NCI-H69 (cell line): ENCODE measurements around the gene LHX1.

Experiments used
- DNase-seq: peaks from one replicate; lab custom pipeline; 2025; lab: John Stamatoyannopoulos, UW

The LHX1 gene

DNA sequence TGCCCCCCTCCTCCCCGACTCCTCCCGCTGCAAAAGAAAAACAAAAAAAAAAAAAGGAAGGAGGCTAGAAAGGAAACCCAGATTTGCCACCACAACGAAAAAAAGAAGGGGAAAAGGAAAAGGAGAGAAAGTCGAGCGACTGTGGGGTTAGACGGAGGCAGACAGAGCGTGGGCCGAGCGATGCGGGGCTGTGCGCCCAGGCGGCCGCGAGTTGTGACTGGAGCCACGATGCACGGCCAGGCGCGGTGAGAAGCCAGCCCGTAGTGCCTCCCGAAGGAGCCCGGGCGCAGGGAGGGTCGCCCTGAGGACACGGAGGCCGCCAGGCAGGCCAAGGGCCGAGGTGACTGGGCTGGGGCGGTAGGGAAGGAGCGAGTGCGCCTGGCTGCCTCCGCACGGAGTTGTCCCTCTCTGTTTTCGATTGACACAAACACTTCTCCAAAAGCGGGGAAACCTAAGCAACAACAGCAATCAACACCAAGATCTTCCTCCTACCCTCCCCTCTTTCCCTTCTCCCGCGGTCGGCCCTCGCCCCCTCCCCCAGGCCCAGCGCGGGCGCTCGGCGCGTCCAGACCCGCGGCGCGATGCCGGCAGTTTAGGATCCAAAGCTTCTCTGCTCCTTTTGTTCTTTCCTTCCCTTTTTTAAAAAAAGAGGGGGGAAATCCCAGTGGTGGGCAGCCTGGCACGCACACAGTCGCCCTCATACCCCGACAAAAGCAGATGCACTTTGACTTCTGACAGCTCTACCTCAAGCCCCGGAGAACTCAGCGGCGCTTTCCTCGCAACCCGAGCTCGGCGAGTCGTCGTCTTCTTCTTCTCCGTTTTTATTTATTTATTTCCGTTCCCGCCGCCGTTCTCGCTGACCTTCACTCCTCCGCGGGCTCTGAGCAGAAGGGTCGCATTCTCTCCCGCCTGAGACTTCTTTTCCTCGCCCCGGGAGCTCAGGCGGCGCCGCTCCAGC, at the start of gene LHX1:
LHX1 (plus strand) TSS at position 475 of the 958 bp plus-strand sequence. CDS start 723 bp downstream, outside the sequence.
- DNase-seq = peak; percentile 55

DNA sequence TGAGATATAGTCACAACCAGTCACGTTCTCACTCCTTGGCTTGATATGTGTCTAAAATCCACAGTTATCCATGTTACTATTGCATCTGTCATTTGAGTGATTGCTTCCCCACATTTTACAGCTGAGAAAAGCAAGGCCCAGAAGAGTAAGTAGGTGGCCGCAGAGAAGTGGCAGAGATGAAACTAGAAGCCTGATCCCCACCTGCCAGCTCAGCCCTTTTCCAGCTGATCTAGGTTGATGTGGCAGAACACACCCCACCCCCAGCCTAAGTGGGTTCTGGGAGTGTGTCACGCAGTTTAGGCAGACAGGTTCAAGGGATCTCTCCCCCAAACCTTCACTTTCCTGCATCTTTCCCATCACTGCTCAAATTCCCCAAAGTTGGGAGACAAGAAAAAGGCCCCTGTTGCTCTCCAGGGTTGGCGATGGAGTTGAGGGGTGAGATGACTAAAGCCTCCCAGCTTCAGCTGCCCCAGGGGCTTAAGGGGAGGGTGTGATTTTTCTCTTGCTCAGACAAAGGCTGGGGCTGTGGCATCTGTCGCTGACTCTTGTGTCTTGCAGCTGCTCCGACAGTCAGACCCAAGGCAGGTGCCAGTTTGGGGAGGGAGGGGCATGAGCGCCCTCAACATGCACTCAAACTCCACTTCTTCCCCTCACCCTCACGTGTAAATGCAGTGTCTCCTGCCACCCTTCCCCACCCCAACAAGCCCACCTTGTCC, 48.9 kb upstream of the LHX1 start:
- DNase-seq = peak; percentile 69

DNA sequence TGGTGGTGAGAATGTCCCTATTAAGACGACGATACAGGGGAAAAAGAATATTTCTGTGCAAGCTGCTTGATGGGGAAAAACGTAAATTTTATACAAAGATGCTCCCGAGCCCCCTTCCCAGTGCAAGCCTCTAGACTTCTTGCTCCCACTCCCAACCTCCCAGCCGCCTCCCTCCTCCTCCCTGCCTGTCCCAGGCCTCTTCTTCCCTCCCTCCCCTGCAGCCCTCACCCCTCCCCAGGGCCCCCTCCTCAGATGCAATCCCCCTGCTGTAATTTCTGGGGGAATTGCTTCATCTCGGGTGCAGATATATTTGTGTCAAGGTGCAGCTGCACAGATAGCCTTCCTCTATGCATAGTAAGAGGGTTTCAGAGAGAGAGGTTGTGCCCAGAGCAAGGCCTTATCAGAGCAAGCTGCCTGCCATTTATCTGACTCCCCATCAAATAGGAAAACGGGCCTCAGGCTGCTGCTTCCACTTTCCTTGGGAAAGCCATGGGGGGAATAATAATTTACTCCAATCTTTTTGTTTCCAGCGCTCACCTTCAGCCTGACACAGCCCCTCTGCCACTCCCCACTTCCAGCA, 47.4 kb upstream of the LHX1 start:
- DNase-seq = no peak

DNA sequence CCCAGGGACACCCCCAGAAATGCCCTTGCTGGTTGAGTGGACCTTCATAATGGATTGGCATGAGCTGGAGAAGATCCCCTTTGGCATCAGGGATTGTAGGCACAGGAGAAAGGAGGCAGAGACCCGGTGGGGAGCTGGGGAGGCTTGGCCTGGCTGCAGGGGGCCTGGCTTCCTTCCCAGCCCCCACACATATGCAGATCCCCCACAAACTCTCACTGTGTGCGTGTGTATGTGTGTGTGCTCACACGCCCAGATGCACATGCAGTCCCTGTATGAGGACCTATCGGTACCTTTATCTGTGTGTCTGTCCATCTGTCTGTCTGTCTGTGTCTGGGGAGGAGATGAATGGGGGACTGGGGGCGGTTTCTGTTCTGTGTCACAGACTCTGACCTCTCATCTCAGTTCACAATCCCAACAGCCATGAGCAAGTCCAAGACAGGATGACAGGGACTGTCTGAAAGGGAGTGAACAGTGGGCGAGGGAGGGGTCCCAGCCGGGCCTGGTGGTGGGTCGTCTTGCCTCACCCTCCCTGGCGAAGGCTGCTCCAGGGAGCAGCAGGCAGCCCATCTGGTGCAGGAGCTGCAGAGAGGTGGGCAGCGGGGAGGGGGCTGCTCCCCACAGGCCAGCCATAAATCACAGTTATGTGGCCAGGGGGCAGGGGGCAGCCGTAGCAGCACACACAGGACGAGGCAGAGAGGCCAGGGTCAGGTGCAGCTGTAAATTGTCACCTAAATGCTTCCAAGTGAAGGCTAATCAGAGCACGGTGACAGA, 46.7 kb upstream of the LHX1 start:
- peak; percentile 13 for DNase-seq

DNA sequence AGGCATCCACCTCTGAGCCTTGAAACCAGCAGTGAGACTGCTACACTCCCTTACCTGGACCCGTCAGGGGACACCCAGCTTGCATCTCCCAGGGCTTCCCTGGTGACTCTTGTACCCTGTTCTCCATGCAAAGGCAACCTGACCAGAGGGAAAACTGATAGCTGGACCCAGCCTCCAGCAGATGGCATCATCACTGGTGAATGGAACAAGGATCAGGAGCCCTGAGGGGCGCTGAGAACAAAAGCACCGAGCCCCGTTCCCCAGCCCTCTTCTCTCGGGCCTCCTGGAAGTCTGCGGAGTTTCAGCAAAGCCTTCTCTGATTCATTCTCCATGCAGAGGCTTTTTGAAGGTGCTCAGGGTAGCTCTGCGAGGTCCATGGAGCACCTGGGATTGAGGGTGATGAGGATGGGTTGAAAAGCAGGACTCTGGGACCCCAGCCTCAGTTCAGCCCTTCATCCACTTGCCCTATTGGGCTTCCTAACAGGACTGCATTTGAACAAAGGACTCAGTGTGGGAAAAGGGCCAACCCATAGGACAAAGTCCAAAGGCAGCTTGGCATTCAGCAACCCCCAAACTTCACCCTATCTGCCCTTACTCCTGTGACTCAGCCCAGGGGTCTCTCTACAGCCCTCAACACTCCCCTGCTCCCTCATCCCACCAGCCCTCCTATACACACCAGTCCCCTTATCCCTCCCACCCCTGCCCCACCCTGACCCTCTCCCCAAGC, 45.0 kb upstream of the LHX1 start:
- no peak for DNase-seq

DNA sequence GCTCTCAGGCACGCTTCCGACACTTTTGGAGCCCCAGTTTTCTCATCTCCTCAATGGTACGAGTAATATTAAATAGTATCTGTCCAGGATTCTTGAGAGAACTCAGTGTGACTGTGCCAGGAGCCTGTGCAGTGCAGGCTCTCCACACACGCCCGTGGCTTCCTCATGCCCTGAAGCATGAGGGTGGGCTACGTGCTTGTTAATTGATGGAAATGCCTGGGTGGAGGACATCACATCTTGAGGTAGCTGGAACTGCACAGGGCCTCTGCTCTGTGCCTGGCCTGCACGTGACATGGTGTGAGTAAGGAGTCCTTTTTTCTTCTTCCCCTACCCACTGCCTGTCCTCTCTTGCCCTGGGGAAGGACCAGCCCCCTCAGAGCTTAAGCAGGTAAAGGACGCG, 43.1 kb upstream of the LHX1 start:
- no peak for DNase-seq

DNA sequence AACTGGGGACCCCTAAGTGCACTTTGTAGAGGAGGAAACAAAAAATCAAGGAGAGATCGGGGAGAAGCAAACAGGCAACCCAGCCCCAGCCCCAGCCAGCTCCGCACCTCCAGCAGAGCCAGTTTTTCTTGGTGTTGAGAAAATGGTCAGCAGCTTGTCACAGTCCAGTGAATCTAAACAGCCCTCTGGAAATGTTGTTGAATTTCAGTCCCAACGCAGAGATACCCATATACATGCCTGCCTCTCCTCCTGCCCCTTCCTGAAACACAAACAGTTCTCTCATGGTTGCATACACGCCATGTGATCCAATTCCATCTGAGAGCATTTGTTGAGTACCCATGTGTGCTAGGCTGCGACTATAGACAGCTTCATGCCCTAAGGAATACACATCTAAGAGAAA, 42.4 kb upstream of the LHX1 start:
- no peak for DNase-seq

DNA sequence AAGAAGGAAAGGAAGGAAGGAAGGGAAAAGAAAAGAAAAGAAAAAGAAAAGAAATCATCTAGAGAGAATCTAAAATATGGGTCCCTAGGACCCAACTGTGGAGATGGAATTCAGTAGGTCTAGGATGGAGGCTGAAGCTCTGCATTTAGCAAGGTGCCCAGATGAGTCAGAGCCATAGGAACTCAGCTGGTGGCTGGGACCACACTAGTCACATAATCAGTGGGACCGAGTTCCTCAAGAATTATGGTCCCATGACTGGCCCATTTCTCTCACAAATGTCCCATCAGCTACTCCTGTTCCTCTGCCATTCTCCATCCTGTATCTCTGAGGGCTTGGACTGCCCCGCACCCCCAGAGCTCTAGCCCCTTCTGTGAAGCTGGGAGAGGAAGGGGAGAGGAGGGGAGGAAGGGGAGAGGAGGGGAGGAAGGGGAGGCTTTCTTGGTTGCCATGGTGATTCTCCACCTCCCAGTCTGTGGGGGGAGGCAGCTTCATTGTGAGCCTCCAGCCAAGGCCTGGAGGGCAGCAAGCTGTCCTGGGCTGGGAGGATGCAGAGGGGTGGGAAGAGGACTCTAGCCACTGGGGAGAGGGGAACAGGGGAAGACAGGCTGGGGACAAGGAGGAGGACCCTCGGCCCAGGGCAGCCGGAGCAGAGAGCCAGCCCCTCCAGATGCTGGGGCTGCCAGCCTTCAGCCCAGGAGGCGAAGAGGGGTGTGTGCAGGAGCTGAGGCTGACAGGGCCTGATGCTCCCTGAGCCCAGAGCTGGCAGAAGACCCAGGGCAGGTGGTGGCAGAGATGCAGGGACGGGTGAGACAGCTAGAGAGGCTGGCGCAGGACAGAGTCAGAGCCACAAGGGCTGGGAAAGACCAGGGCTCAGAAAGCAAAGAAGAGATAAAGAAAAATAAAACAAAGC, 37.8 kb upstream of the LHX1 start:
- DNase-seq = peak; percentile 24

DNA sequence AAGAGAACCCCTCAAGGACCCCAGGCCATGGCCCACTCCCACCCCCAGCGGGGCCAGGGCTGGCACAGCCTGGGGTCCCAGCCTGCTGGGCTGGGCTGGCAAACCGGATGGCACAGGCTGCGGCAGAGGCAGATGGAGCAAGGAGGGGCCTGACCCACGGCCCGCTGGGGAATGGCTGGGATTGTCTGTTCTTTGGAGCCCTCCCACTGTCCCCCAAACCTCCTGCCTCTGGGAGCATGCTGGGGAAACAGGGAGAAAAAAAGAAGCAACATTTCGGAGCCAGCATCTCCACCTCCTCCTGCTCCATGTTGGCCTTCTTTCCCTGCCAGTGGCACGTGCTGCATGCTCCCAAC, 37.1 kb upstream of the LHX1 start:
- DNase-seq = no peak

DNA sequence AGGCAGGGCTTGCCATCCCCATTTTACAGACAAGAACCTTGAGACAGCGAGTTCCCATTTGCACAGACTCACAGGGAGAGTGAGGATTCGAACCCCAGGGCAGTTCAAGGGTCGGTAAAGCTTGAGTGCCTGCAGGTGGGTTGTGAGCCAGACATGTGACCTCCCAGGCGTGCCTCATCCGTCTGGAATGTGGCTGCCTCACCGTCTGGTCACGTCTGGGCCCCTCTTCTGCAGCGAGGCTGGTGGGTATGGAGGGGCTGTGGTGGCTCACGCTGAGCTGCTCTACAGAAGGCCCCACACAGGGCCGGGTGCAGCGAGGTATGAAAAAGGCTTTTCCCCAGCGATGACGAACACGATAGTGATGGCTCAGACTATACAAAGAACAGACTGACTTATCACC, 35.8 kb upstream of the LHX1 start:
- no peak for DNase-seq

DNA sequence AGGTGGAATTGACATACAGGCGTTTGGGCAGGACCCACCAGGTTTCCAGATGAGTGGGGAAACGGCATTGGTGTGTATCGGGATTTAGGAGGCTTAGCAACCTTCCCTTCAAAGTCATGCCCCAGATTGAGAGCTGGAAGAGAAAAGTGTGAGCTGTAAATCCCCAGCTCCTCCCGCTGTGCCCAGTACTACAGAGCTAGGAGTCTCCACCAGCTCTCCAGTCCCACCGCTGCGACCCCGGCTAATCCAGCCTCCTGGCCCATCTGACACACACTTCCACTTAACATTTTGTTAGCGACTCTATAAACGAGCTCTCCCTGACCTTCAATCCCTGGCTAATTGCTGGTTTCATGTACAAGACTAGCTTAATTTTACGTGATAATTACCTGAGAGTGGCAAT, 29.9 kb upstream of the LHX1 start:
- peak; percentile 69 for DNase-seq

DNA sequence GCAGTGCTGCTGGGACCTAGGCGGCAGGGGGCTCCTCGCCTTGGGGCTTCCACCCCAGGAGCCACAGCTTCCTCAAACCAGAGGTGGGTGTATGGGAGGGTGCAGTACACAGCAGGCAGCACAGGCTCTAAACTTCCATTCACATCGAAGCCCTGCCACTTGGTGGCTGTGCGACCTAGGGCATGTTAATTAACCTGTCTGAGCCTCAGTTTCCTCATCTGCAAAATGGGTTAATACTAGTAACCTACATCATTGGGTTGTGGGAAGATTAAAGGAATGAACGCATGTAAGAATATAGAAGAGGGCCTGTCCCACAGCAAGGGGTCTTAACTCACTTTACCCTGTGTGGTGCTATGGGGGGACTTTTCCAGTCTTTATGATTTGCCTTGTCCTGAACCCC, 26.8 kb upstream of the LHX1 start:
- DNase-seq = no peak

DNA sequence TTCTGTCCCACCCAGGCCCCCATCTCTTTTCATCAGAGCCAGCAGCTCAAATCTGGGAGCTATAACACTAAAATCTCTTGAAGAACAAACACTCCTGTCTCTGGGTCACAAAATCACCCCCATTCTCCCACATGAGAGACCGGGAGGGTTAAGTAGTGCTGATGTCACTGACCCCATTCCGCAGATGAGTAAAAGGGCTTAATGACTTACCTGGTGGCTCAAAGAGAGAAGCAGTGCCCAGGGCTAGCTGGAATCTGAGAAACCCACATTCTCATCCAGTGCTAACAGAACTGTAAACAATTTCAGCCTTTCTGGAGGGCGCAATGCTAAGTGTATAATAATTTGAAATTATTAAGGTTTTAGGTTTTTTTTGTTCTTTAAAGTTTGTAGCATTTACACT, 26.3 kb upstream of the LHX1 start:
- DNase-seq = no peak

DNA sequence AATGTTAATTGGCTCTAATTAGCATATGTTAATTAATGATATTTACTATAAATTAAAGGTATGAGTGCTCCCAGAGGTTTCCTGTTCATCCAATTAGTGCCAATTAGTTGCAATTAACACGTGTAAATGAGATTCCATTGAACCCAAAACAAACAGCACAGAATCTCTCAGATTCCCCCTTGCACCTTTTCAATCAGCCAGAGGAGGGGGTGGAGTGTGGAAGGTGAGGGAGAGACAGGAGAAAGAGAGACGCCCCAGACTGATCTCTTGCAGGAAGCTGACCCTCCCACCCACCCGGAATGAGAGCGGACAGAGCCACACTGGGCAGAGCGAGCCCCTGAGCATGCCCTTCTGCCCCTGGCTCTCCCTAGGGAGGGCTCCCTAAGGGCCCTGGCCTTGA, 24.1 kb upstream of the LHX1 start:
- DNase-seq = no peak

DNA sequence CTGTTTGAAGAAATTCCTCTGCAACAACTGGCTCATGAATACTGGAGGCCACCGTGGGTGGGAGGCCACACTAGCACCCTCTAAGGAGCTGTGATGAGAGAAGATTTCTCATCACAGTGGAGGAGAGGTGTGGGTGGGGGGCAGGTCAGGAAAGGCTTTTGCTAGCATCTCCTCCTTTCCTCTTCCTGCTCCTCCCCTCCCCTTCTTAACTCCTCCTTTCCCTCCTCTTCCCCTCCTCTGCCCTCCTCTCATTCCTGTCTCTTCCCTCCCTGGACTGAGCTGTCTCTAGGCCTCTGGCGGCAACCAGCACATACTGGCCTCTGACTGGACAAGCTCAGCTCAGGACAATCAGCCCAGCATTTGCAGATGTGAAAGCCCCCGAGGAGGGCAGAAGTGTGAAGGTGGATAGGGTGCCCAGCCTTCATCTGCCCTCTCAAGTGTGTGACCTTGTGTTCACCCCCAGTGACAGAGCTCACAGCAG, 19.0 kb upstream of the LHX1 start:
- DNase-seq = no peak

DNA sequence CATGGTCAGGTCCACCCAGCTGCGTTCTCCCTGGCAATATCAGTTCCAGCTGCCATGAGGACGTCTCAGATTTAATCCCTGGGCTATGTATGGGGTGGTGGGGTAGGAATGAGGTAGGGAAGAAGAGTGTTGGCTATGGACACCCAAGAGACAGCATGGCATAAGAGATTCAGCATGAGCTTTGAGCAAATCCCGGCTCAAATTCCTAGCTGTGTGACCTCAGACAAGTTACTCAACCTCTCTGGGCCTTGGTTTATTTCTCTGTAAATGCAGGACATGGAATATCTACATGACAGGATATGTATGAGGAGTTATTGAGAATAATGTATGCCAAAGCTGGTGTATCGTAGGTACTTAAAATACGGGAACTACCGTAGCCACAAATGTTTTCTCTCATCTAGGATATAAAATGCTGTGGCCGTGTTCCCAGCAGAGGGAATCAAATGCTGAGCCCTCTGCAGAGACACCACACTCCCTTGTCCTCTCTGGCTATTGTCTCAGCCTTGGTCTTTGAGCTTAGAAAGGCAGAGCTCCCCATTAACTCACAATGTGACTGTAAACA, 17.8 kb upstream of the LHX1 start:
- DNase-seq = no peak

DNA sequence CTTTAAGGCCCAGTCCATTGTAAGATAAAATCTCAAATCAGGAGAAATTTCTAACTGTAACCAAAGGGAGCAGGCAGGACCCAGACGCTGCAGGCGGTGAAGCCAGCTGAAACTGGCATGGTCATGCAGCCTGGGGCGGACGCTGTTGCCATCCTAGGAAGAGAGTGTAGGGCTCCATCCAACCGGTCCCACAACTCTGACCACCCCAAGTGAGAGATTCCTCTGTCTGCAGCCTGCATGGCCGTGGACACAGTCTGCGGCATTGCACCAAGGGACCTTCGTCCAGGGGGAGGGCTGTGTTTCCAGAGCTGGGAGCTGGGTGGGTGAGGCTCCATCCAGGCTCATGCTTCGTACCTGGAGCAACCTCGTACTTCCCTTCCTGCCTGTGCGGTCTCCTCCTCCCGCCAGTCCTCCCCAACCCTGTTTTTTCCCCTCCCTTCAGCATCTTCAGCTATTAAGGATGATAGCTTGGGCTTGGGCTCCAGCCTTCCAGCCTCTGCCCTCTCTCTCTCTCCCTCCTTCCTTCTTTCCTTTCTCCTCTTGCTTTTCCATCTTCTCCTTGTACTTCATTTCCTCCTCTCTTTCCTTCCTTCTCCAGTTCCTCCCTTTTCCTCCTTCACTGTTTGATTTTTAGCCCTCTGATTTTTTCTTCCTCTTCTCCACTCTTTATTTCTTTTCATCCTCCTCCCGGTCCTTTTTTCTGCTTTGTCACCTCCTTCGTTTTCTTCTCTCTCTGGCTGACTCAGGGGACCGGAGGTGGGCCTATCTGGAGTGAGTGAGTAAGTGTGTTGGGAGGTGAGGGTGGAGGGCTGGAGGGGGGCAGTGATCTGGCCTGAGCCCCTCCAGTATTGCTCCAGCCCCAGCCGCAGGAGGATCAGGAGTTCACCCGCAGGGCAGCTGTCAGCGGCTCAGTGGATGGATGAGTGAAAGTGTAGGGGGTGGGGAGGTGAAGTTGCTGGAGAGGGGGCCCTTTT, 17.0 kb upstream of the LHX1 start:
- DNase-seq = no peak

DNA sequence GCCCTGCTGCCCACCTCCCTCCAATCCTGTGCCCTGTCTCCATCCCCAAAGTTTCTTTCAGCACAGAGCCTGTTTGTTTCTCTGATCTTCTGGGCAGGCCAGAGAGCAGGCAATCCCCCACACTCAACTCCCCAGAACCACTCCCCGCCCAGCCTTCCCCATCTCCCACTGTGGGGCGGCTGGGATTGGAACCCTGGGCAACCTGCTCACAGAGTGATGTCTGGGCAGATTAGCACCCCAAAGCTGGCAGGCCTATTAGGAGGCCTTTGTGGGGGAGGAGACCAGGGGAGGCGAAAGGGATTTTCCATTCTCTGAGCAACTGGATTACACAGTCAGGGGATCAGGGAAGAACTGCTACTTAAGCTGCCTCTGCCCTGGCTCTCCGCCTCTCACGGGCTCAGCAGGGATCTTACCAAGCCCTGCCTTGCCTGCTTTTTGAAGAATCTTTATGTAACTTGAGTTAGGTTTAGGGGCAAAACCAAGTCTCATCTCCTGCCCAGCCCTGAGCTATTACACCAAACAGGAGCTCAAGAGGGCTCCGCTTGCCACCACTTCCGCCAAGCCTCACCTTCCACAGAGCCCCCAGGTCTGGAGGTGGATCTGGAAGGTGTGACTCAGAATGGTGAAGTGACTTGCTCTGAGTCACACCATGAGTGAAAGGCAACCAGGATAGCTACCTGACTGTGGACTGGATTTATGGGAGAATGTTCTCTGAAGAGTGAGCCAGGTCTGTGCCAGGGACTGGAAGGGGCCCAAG, 16.0 kb upstream of the LHX1 start:
- DNase-seq = no peak
